Glomerular visceral epithelial cell (primary cell): ENCODE data around the gene GCLC.

Source experiments
- DNase-seq: peaks from one replicate; pipeline ENCODE4 v3.0.0-alpha.2; 2016; ENCODE audit errors: extremely low spot score

Gene GCLC

DNA sequence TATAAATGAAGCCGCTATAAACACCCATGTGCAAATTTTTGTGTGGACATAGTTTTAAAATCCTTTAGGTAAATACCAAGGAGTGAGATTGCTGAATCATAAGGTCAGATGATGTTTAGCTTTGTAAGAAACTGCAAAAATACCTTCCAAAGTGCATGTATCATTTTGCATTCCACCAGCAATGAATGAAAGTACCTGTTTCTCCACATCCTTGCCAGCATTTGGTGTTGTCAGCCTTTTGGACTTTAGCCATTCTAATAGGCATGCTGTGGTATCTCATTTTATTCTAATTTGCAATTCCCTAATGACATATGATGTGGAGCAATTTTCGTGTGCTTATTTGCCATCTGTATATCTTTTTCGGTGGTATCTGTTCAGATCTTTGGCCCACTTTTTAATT lies 93.7 kb downstream of the GCLC start:
- DNase-seq = no peak

DNA sequence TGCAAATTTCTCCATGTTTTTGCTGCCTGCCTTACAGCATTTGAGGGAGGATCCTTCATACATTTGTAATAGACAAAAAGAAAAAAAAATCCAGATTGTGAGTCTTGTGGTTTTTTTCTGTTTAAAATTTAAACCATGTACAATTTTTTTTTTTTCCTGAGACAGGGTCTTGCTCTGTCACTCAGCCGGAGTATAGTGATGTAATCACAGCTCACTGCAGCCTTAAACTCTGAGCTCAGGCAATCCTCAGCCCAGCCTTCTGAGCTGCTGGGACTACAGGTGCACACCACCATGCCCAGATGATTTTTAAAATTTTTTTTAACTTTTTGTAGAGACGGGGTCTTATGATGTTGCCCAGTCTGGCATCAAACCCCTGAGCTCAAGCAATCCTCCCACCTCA lies 97.0 kb downstream of the GCLC start:
- DNase-seq = peak; percentile 10
